Fibroblast of lung (primary cell): Measurements from ENCODE around the gene TNFRSF1A. TPM values are rescaled to one million over a fixed set of nuclear protein-coding genes. Genes with fewer than 3 reads are reported as not detected.
A peak's percentile ranks its signal among the peaks of the same experiment; 100 is the strongest.

ENCODE experiments used
- DNase-seq, 2 donors: peaks; one replicate each; pipeline versions ENCODE4 v3.0.0 to v3.0.0-alpha.2; 2010; ENCODE audit warnings: low read depth in 2 of 2
- H2AFZ ChIP-seq: 2 replicates; pipeline ENCODE4 v1.5.1; 2012; ENCODE audit warnings: low read length, control low read depth, inconsistent platforms
- H3K27ac ChIP-seq: 2 replicates; pipeline ENCODE4 v1.5.1; 2011; ENCODE audit warnings: low read length, control low read depth; ENCODE audit not compliant: insufficient read depth
- H3K27me3 ChIP-seq: 2 replicates; pipeline ENCODE4 v1.5.1; 2011; ENCODE audit warnings: mild to moderate bottlenecking, low read length; ENCODE audit not compliant: control insufficient read depth, insufficient read depth
- H3K36me3 ChIP-seq: 2 replicates; pipeline ENCODE4 v1.5.1; 2011; ENCODE audit warnings: low read length; ENCODE audit not compliant: control insufficient read depth, insufficient read depth
- H3K4me1 ChIP-seq: 2 replicates; pipeline ENCODE4 v1.5.1; 2011; ENCODE audit warnings: low read length; ENCODE audit not compliant: control insufficient read depth, insufficient read depth; ENCODE audit errors: extremely low read depth
- H3K4me2 ChIP-seq: 2 replicates; pipeline ENCODE4 v1.5.1; 2011; ENCODE audit warnings: low read length, control low read depth; ENCODE audit not compliant: insufficient read depth; ENCODE audit errors: extremely low read depth
- H3K4me3 ChIP-seq, 4 experiments: fragments of 200-600 bp in 1 of 4; sonication (generic) in 1 of 4; replicated peaks in 1 of 4; 2 replicates each; pipeline ENCODE4 v1.5.1; 2011 to 2016; ENCODE audit warnings: low read length in 4 of 4, low read depth in 3 of 4, mild to moderate bottlenecking in 3 of 4, control low read depth in 2 of 4, inconsistent platforms in 1 of 4, mixed read lengths in 1 of 4; ENCODE audit not compliant: insufficient read depth in 1 of 4; ENCODE audit errors: control extremely low read depth in 1 of 4
- H3K79me2 ChIP-seq: 2 replicates; pipeline ENCODE4 v1.5.1; 2012; ENCODE audit warnings: mild to moderate bottlenecking, low read length, inconsistent platforms; ENCODE audit not compliant: control insufficient read depth, insufficient read depth
- H3K9ac ChIP-seq: 2 replicates; pipeline ENCODE4 v1.5.1; 2011; ENCODE audit warnings: mild to moderate bottlenecking, low read length, control low read depth; ENCODE audit not compliant: insufficient read depth
- H3K9me3 ChIP-seq: 2 replicates; pipeline ENCODE4 v1.5.1; 2012; ENCODE audit warnings: low read depth, low read length; ENCODE audit not compliant: control insufficient read depth, insufficient read depth
- H4K20me1 ChIP-seq: 2 replicates; pipeline ENCODE4 v1.5.1; 2011; ENCODE audit warnings: low read length; ENCODE audit not compliant: control insufficient read depth, insufficient read depth; ENCODE audit errors: extremely low read depth
- EZH2 ChIP-seq: IDR thresholded peaks from 2 replicates; pipeline ENCODE4 v1.5.1; 2012; ENCODE audit warnings: low read length, control low read depth, mild to moderate bottlenecking; ENCODE audit errors: missing control alignments
- polyA plus RNA-seq, 2 donors: library from polyadenylated mRNA; depleted of rRNA in 1 of 2; stranded (reverse) in 1 of 2; unstranded in 1 of 2; fragments of >200 nt; gene quantifications; 2 replicates each; pipeline ENCODE4 v1.2.1, GENCODE V29; 2011 to 2012; ENCODE audit warnings: missing spikeins in 1 of 2
- total RNA-seq: library from RNA; depleted of rRNA; stranded (reverse); fragments of >200 nt; gene quantifications from 2 replicates; pipeline ENCODE4 v1.2.1, GENCODE V29; 2014
- TF ChIP-seq, protein P1 (sequence below), 2 donors: IDR thresholded peaks in 1 of 2; conservative IDR thresholded peaks in 1 of 2; 1 replicate in 1 of 2; 2 replicates in 1 of 2; pipeline ENCODE4 v1.5.1; 2011 to 2012; ENCODE audit warnings: low read length in 2 of 2, control low read depth in 1 of 2, inconsistent platforms in 1 of 2, low read depth in 1 of 2, mild to moderate bottlenecking in 1 of 2

The TNFRSF1A gene
- total and polyA plus RNA-seq, 2 donors (not counting 1 experiment from before 2014, with no cell fraction given): 157 to 257 TPM

DNA sequence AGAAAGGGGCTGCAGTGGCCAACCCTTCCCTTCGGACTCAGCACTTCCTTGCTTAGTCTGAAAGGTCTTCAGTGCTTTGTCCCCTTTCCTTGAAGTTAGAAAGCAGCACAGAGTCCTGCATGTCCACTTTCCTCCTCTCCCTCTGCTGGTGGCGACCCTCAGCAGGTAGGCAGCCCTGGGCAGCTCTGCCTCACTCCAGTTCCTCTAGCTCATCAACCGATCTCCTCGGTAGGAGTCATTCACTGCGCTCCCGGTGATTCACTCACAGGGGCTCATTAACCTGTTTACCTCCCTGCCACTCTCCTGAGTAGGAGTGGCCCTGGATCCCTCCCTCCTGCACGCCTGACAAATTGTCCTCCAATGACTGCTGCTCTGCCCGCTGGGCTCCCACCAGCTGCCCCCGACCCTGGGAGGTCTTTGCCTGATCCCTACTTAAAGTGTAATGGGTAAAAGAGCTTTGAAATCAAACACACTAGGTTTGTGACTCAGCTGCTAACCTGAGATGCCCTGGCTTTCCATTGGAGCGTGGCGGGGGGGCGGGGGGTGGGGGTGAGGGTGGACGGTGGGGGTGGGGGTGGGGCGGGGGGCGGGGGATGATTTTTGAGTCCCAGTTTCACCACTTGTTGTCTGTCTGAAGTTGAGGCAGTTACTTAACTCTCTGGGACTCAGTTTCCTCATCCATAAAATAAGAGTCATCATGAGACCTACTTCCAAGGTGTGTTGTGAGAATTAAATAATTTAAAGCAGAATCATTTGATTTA is 29.3 kb upstream of the TNFRSF1A start:
- H3K27me3 ChIP-seq: no peaks in the 10 kb centered on the region
- no peak overlapping the region for H3K9ac ChIP-seq
- peak; percentile 48 to 87 for DNase-seq
- no peak overlapping the region for H3K4me2 ChIP-seq
- H3K4me3 ChIP-seq: no peak overlapping the region
- no peaks in the 10 kb centered on the region for H3K36me3 ChIP-seq
- no peaks in the 10 kb centered on the region for H3K79me2 ChIP-seq
- H2AFZ ChIP-seq: no peak overlapping the region
- TF ChIP-seq, protein P1, sequence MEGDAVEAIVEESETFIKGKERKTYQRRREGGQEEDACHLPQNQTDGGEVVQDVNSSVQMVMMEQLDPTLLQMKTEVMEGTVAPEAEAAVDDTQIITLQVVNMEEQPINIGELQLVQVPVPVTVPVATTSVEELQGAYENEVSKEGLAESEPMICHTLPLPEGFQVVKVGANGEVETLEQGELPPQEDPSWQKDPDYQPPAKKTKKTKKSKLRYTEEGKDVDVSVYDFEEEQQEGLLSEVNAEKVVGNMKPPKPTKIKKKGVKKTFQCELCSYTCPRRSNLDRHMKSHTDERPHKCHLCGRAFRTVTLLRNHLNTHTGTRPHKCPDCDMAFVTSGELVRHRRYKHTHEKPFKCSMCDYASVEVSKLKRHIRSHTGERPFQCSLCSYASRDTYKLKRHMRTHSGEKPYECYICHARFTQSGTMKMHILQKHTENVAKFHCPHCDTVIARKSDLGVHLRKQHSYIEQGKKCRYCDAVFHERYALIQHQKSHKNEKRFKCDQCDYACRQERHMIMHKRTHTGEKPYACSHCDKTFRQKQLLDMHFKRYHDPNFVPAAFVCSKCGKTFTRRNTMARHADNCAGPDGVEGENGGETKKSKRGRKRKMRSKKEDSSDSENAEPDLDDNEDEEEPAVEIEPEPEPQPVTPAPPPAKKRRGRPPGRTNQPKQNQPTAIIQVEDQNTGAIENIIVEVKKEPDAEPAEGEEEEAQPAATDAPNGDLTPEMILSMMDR (conservative IDR thresholded peaks at IDR 0.05 in 1 of 2, IDR thresholded peaks at IDR 0.05 in 1 of 2; ENCODE audit: low read depth in 1 of 2, low read length in 2 of 2): peak in 1 of 2 donors; percentile 31
- no peak for TF ChIP-seq EZH2
- H4K20me1 ChIP-seq: no peaks in the 10 kb centered on the region
- no peaks in the 10 kb centered on the region for H3K9me3 ChIP-seq
- peaks cover 11% of the 10 kb centered on the region for H3K4me1 ChIP-seq
- H3K27ac ChIP-seq: no peak overlapping the region

DNA sequence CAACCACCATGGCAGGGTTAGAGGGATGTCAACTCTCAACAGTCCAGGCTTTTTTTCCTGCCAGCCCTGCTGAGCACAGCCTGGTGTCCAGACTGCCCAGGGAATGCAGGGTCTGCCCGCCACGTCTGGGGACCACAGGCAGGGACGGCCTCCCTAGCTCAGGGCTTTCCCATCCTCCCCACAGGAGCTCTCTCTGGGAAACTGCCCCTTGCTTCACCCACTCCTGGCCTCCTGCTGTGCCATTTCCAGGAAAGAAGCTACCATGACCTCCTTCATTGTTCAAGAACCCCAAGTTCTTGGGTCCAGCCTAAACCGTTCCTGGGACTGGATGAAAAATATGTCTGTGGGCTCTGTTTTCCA is 28.7 kb upstream of the TNFRSF1A start:
- Histone ChIP-seq H3K4me2 (no peak overlapping the region), H3K79me2 (no peaks in the 10 kb centered on the region)

DNA sequence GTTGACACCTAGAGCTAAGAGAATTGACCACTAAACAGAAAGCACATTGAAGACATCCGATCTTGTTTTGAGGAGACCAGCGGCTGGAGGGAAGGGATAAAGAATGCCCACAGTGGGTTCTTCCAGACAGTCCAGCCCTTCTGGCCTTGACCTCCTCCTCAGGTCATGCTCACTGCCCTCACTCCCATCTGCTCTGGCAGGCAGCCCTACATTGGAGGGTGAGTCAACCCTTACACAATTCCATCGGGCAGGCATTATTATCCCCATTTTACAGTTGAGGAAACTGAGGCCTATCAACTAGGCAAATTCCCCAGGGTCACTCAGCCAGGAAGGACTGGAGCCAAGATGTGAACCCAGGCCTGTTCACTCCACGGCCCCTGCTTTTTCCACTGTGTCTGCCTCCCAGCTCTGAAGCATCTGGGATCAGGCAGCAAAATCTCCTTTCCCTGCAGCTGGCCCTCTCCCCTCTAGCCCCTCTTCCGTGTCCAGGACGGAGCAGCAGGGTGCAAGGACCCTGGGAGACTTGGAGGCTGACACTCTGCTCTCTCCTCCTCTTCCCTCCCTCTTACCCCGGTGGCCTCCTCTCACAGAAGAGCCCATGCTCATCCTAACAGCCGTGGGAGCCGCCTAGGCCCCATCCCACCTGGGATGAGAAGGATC is 28.2 kb upstream of the TNFRSF1A start:
- TF ChIP-seq EZH2: no peak
- Histone ChIP-seq H3K4me1 (peaks cover 8% of the 10 kb centered on the region), H3K9ac (no peak overlapping the region), H3K27ac (no peak overlapping the region), H3K79me2 (no peaks in the 10 kb centered on the region), H3K4me2 (no peak overlapping the region), H3K27me3 (no peaks in the 10 kb centered on the region), H2AFZ (no peak overlapping the region), H4K20me1 (no peaks in the 10 kb centered on the region), H3K36me3 (no peaks in the 10 kb centered on the region), H3K9me3 (no peaks in the 10 kb centered on the region), H3K4me3 (no peak overlapping the region)
- DNase-seq: peak in 1 of 2 donors; percentile 54

More for the DNA sequence above, 28.7 kb upstream of the TNFRSF1A start:
- Histone ChIP-seq H3K36me3 (no peaks in the 10 kb centered on the region), H3K4me3 (no peak overlapping the region), H3K9ac (no peak overlapping the region), H2AFZ (no peak overlapping the region), H3K4me1 (peaks cover 8% of the 10 kb centered on the region), H3K27ac (no peak overlapping the region), H3K27me3 (no peaks in the 10 kb centered on the region), H4K20me1 (no peaks in the 10 kb centered on the region), H3K9me3 (no peaks in the 10 kb centered on the region)
- no peak for TF ChIP-seq EZH2
- TF ChIP-seq, protein P1 (conservative IDR thresholded peaks at IDR 0.05 in 1 of 2, IDR thresholded peaks at IDR 0.05 in 1 of 2; ENCODE audit: low read depth in 1 of 2, low read length in 2 of 2): no peak
- DNase-seq: no peak
